Measurements from ENCODE around the gene JPH4.

Gene JPH4

GRCh38 chr14:23522643-23523198, 55.9 kb downstream of the JPH4 start:
- DNase-seq = no peak

GRCh38 chr14:23521785-23522640, 56.6 kb downstream of the JPH4 start:
- DNase-seq = no peak

GRCh38 chr14:23520899-23521533, 57.6 kb downstream of the JPH4 start:
- no peak for DNase-seq

GRCh38 chr14:23518709-23519108, 59.9 kb downstream of the JPH4 start:
- no peak for DNase-seq
